Measurements from ENCODE around the gene GPM6B.

- no peak for TF ChIP-seq POLR2AphosphoS5 (IDR thresholded peaks at IDR 0.05; ENCODE audit: low read depth, low read length)
- TF ChIP-seq TAF1 (IDR thresholded peaks at IDR 0.05; ENCODE audit: low read depth, low read length): no peak
- TF ChIP-seq POLR2A (IDR thresholded peaks at IDR 0.05; ENCODE audit: low read depth, low read length): no peak
Observed at GRCh38 chrX:13750204-13750603, 66.7 kb downstream of the GPM6B start.
